Measurements from ENCODE around the gene CUX1.

Gene CUX1

DNA sequence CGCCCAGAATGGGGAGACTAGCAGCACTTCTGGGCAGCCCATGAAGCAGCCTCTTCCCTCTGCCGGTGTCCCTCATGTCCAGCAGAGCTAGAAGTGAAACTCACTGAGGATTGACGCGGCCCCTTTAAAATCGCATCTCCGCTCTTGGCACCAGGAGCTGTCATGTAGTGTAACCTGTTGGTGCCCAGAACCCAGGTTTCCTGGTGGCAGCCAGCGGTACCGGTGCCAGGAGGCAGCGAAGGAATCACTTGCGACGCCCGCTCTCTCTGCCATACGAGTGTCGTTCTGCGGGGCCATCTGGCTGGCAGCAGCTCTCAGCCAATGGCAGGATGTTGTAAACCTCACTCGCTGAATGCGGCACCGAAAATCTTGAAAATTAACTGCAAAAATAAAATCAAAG lies 82.7 kb downstream of the CUX1 start:
- no peak for DNase-seq

DNA sequence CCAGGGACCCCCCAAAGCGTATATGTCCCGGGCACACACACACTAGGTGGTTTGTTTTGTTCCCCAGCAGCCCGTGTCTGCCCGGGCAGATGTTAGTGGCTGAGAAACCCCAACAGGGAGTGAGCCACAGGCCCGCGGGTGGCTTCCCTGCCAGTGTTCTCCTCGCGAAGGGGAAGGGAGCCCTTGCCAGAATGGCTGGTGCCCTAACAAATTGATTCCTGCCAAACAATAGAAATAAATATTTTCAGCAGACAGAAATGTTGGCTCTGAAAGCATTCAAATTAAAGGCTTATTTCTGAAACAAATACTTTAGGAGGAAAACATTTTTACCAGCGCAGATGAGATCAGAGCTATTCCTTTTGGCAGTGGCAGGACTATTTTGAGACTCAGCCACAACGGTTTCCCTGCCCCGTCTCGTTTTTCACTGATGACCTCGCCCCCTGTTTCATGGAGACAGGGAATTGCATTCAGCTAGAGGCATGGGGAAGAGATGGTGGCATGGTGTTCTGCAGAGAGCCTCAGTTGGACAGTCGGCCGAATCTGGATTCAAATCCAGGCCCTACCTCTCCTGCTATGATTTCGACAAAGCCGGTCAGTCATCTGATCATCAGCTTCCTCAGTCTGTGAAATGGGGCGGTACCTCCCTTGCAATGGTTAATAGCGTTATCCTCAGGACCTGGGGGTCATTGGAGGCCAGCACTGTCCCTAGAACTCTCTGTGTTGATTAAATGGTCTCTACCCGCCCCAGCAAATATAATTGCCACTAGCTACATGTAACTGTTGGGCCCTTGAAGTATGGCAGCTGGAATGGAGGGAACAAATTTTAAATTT lies 84.5 kb downstream of the CUX1 start:
- DNase-seq = no peak

DNA sequence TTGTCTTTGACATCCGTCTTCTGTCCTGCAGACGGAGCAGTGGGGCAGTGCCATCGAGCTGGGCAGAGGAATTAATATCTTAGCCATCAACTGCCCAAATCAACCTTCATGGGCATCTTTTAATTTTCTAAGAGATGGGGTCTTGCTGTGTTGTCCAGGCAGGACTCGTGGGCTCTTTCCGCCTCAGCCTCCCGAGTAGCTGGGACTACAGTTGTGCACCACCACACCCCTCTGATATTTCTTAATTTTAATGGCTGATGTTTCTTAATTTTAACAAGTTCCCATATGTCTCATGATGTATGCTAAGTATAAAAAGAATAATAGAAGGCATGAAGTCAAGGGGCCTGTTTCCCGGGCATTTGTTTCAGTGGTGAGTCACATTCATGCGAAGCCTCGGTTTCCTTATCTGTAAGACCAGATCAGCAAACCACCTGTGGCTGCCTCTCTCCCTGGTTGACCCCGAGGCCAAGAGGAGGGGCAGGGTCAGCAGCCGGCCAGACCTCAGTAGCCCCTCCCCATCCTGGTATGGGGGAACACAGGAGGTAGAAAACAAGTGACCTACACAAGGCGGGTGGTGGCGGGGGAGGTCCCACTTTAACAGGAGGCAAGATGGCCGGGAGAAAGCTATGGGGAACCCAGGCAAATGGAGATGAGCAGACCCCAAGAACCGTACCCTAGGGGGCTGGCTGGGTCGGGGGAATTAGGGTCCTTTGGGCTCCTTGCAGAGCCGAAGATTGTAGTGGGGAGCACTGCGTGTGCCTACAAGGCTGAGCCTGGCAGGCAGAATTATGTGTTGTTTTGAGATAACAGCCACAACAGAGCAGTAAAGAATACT lies 85.5 kb downstream of the CUX1 start:
- no peak for DNase-seq

DNA sequence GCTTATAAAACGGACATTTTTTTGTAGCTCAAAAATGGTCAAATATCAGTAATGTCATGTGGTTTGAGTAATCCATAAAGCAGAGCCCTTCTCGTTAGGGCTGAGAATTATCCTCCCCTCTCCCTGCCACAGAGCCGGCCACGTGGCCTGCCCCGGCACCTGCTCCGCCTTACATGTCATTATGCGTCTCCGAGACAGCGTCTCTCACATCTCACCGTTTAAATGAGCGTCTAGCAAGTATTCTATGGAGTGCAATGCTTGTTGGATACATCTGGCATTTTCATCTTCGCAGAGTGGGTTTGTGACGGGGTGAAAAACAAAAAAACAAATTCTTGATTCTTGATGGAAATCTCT lies 86.1 kb downstream of the CUX1 start:
- DNase-seq = no peak

- no peak for DNase-seq
Observed at GRCh38 chr7:101904019-101904418, 86.6 kb downstream of the CUX1 start.

- no peak for DNase-seq
Observed at GRCh38 chr7:101905203-101905865, 87.9 kb downstream of the CUX1 start.

DNA sequence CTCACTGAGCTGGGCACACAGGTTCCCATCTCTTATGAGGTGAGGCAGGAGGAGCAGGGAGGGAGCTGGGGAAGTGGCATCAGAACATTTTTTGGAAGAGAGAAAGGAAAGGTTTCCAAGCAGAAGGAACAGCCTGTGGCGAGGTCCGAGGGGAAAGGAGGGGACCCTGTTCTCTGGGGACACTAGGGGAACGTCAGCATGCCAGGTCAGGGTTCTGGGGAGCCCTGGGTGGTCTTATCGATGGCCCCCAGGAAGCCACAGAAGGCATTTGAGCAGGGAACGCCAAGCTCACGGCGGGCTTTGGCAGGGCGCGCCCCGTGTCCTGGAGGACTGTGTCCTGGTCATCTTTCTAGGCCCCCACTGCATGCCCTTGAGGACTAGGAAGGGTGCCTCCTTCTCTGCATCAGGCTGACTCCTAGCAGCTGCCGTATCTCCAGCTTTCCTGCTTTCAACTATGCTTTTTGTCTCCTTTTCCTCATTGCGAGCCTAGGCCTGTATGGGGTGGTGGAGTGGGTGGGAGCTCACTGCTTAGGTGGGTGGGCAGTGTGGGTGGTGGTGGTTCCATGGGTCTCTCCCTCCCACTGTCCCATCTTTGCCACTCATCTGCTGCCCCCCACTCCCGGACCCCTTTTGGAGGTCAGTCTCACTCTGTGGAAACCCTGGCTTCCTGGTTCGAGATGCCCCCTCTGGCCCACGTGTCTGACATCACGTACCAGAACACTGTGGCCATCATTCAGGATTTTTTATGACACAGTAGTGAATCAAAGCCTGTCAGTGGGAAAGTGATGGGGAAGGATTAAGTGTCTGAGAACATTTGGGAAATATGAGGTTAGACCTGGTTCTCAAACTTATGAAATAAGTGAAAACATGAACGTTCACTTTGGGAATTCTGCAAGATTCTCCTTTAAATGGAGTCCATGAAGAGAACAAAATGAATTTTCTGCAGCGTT lies 89.1 kb downstream of the CUX1 start:
- no peak for DNase-seq

DNA sequence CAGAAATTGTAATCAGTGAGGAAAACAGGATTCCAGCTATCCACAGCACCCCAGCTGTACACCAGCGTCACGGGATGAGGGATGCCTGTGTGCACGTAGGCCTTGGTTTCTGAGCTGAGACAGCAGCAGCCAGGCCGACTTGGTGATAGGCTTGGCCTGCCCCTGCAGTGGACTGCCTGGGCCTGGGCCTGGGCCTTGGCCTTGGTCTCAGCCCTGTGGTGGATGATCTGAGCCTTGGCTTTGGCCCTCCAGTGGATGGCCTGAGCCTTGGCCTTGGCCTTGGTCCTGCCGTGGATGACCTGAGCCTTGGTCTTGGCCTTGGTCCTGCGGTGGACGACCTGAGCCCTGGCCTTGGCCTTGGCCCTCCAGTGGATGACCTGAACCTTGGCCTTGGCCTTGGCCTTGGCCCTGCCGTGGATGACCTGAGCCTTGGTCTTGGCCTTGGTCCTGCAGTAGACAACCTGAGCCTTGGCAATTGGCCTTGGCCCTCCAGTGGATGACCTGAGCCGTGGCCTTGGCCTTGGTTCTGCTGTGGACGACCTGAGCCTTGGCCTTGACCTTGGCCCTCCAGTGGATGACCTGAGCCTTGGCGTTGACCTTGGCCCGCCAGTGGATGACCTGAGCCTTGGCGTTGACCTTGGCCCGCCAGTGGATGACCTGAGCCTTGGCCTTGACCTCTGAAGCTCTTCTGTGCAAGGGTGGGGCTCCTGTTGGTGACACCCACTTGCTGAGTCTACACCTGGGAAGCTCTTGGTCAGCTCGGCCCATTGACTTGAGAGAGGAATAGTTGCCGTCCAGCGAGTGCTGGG lies 93.8 kb downstream of the CUX1 start:
- no peak for DNase-seq

- no peak for DNase-seq
Observed at GRCh38 chr7:101911800-101912715, 94.6 kb downstream of the CUX1 start.

DNA sequence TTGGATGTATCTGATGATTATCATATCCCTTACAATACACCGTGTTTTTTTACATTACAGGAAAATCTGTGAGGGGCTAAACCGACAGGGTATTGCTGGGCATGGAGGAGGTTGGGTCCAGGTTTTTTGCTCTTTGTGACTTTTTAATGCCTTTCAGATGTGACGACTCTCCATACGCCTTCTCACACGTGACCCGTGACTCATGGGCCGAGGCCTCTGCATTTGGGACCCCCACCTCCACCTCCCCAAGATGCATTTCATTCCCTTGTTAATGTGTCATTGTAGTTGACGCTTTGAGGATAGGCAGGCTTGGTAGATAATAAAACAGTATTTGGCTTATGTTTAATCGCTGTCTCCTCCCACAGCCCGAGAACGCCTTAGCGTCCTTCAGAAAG lies 95.3 kb downstream of the CUX1 start:
- no peak for DNase-seq

DNA sequence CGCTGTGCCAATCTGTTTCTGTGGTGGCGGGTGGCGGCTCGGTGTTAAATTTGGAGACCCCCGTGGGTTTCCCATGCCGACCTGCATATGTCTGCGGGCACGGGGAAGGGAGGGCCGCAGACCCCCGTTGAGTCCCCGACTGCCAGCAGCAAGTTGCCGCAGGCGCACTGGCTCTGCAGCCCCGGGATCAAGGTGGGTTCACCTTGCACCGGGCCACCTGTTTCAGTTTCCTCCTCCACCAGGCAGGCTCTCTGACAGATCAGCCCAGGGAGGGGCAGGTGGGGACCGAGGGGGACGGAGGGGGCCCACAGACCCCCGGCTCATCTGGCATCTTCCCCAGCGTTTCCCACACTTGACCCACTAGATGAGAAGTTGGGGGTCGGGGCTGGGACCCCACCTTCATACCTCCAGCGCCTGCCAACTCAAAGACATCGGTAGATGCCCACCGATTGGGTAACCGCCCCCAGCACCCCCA lies 95.9 kb downstream of the CUX1 start:
- no peak for DNase-seq

DNA sequence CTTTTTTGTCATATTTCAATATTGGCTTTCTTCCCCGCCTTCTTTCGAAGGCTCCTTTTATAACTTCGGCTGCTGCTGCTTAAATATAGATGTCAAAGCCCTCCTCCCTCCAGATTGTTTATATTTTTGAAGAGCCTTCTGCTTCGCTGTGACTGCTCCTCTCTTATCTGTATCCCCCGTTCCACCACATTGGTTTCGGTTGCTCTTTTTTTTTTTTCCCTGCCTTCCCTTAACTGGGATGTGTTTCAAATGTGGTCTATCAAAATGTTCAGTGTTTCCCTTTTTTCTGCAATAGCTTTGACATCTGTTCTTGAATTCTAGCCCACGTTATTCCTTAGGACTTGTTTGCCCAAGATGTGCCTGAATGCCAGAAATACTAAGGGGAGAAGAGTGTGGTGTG lies 96.4 kb downstream of the CUX1 start:
- DNase-seq = no peak

DNA sequence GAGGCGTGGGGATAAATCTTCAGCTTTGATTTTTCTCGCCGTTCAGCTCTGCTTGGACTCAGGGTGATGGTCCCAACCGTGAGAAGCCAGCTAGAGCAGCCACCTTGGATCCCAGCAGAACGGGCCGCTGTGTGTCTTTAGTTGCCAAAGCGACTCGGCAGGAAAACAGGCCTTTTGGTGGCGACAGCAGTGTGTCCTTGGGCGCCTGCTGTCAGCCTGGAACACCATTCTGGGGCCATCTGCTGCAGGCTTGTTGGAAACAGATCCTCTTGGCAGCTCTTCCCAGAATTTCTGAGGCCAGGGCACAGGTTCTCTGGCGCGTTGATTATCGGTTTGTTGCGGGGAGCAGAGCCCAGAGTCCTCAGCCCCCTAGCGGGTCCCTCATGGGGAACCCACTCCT lies 97.6 kb downstream of the CUX1 start:
- no peak for DNase-seq

DNA sequence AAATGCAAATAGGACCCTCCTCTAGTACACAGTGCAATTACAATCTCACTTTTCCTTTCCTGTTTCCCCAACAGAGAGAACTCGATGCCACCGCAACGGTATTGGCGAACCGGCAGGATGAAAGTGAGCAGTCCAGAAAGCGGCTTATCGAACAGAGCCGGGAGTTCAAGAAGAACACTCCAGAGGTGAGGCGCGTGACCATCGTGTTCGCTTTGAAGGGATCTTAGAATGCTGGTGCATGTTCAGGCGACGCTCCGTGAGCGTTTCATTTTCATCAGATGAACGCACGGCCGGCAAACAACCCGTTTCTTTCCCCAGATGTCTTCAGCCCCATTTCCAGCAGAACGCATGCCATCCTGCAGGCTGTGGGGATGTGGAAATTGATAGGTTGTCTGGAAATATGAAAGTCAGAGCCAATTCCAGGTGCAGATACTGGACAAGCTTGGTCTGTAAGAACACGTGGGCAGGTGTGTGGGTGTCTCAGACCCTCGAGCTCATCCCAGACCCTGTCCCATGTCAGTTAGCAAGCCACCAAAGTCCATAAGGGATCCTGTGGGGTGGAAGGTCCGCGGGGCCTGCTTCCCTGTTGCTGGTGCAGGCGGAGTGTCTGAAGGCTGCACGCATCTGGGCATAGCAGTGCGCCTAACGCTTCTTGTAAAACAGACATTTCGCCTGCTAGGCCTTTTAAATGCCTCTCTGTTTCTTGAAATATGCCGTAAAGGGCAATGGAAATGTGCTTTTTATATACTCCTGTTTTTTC lies 98.8 kb downstream of the CUX1 start:
- no peak for DNase-seq

DNA sequence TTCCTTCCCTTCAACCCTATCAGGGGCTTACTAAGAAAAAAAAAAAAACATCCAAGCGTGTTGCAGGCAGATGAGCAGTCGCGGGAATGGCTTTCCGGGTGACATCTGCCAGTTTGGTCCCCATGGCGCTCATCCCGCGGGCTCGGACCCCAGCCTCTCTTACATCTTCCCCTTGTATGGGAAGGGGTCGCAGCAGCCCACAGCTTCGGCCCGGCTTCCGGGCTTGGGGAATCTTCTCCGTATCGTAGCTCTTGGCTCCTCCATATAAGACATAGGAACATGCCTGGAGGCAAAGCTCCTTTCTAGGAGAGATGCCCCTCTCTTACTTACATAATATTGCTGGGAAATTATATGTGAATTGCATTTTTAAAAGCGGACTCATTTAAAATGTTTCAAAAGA lies 99.5 kb downstream of the CUX1 start:
- DNase-seq = no peak

DNA sequence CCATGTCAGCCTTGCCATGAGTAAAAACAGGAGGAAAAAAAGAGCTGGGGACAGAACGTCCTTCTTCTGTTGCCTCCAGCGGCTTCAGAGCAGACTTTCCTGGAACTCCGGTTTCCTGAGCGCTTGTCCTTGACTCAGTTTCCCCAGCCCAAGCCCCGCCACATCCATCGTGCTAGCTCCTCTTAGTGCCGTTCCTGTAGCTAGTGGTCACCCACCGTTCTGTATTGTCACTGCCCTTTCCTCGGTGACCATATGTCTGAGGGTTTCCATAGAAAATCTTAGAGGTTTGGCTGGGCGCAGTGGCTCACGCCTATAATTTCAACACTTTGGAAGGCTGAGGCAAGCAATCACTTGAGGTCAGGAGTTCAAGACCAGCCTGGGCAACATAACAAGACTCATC lies 100.1 kb downstream of the CUX1 start:
- DNase-seq = no peak

DNA sequence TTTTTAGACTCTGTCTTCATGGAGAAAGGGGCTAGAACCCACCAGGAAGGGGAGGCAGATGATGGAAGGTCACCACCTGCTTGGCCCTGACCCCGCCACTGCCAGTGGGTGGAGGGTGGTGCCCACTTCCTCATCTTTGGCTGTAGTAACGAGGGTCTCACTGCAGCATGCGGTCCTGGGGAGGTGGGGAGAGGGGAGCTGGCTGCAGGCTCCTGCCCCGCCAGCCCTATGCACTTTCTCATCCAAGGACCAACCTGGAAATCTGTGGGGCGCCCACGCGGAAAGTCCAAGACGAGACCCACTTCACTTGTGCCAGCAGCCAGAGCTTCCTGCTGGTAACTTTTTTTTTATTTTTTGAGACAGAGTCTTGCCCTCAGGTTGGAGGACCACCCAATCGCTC lies 101.0 kb downstream of the CUX1 start:
- no peak for DNase-seq

DNA sequence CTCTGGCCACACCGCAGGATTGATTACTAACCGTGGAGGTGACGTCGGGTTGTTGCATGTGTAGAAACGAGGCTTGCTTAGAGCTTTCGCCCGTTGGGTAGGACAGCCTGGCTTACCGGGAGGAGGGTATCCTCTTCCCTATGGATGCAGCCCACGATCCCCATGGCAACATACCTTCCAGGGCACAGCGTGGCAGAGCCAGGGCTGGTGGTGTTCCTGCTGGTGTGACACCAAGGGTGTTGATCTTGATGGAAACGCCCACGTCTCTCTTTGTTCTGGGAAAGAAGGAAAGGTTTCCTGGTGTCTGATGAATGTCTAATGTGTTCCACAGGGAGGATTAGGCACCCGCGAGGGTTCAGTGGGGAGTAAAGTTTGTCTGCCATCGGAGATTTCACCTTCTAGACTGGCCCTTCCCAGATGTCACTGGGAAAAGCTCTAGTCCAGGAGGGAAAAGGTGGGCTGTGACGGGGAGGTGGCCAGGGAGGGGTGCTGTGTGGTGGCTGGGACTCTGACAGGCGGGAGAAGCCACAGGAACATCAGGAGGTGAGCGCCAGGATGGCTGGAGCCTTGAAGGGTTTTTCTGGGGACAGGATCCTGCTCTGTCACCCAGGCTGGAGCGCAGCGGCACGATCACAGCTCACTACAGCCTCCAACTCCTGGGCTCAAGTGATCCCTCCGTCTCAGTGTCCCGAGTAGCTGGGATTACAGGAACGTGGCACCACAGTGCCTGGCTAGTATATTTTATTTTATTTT lies 102.1 kb downstream of the CUX1 start:
- no peak for DNase-seq

DNA sequence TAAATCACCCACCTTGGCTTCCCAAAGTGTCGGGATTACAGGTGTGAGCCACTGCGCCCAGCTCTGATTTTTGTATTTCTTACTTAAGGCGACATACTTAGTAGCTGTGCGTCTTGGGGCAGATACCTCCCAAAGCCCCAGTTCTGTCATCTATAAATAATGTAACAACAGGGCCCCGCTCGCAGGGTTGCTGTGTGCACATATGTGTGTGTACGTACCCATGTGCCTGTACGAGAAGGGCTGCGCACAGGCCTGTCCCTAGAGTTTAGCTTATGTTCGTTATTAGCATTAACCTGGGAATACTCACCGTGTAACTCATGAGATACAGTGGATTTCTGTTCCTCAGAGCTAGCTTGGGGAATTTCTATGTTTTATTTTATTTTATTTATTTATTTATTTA lies 103.6 kb downstream of the CUX1 start:
- no peak for DNase-seq
